HL-60 (cell line): ENCODE results near the gene RALGAPB.

ENCODE experiments used
- GABPA ChIP-seq: IDR thresholded peaks from 2 replicates; pipeline ENCODE4 v1.6.1; 2012; ENCODE audit warnings: low read depth
- REST ChIP-seq: IDR thresholded peaks from 2 replicates; pipeline ENCODE4 v1.6.1; 2012; ENCODE audit warnings: low read depth; ENCODE audit not compliant: insufficient replicate concordance
- SPI1 ChIP-seq: IDR thresholded peaks from 2 replicates; pipeline ENCODE4 v1.6.1; 2012; ENCODE audit warnings: low read depth, mild to moderate bottlenecking, borderline replicate concordance
- TF ChIP-seq, protein P1 (sequence below): IDR thresholded peaks from one replicate; pipeline ENCODE4 v1.5.1; 2011; ENCODE audit warnings: low read length, control low read depth, inconsistent platforms; ENCODE audit not compliant: insufficient read depth

GRCh38 chr20:38538789-38539188 lies 66.1 kb downstream of the RALGAPB start:
- TF ChIP-seq, protein P1, sequence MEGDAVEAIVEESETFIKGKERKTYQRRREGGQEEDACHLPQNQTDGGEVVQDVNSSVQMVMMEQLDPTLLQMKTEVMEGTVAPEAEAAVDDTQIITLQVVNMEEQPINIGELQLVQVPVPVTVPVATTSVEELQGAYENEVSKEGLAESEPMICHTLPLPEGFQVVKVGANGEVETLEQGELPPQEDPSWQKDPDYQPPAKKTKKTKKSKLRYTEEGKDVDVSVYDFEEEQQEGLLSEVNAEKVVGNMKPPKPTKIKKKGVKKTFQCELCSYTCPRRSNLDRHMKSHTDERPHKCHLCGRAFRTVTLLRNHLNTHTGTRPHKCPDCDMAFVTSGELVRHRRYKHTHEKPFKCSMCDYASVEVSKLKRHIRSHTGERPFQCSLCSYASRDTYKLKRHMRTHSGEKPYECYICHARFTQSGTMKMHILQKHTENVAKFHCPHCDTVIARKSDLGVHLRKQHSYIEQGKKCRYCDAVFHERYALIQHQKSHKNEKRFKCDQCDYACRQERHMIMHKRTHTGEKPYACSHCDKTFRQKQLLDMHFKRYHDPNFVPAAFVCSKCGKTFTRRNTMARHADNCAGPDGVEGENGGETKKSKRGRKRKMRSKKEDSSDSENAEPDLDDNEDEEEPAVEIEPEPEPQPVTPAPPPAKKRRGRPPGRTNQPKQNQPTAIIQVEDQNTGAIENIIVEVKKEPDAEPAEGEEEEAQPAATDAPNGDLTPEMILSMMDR, result no peak
- TF ChIP-seq GABPA, result no peak
- TF ChIP-seq SPI1, result no peak
- TF ChIP-seq REST, result no peak
